T-helper 2 cell treated with Interferon-gamma antibody and Interleukin-4, amounts not matched to agents 100 ng/mL and 5 ng/mL, for 36 hours (primary cell): ENCODE measurements around the gene ZNF518A. TPM values are rescaled to one million over a fixed set of nuclear protein-coding genes. Genes with fewer than 3 reads are reported as not detected.

Source experiments
- intact Hi-C: fragments of 100-400 bp; cut with micrococcal nuclease; formaldehyde crosslinking; loops from one replicate; pipeline ENCODE4 v1.15.1; 2023
- total RNA-seq: library from RNA; stranded (reverse); gene quantifications from 2 replicates; pipeline ENCODE4 v1.2.3, GENCODE V29; 2022

The ZNF518A gene, protein sequence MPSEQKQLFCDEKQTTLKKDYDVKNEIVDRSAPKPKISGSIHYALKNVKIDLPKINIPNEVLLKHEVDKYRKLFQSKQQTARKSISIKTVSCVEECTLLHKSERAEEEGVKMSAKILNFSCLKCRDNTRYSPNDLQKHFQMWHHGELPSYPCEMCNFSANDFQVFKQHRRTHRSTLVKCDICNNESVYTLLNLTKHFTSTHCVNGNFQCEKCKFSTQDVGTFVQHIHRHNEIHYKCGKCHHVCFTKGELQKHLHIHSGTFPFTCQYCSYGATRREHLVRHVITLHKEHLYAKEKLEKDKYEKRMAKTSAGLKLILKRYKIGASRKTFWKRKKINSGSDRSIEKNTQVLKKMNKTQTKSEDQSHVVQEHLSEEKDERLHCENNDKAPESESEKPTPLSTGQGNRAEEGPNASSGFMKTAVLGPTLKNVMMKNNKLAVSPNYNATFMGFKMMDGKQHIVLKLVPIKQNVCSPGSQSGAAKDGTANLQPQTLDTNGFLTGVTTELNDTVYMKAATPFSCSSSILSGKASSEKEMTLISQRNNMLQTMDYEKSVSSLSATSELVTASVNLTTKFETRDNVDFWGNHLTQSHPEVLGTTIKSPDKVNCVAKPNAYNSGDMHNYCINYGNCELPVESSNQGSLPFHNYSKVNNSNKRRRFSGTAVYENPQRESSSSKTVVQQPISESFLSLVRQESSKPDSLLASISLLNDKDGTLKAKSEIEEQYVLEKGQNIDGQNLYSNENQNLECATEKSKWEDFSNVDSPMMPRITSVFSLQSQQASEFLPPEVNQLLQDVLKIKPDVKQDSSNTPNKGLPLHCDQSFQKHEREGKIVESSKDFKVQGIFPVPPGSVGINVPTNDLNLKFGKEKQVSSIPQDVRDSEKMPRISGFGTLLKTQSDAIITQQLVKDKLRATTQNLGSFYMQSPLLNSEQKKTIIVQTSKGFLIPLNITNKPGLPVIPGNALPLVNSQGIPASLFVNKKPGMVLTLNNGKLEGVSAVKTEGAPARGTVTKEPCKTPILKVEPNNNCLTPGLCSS (N-terminal part only)
- 23.3 and 26.1 TPM in 2 replicates for total RNA-seq

- intact Hi-C loops, result loop anchor here (1.0 to 2.0 kb wide), 6 partner anchors 39 to 435 kb away; partner anchors contain the start of genes CC2D2B and CCNJ
Observed at GRCh38 chr10:96129387-96130325, at the start of gene ZNF518A. Gene ZNF518A (plus strand): TSS chr10:96130297. CDS start chr10:96156323, 26,026 bp downstream.

DNA sequence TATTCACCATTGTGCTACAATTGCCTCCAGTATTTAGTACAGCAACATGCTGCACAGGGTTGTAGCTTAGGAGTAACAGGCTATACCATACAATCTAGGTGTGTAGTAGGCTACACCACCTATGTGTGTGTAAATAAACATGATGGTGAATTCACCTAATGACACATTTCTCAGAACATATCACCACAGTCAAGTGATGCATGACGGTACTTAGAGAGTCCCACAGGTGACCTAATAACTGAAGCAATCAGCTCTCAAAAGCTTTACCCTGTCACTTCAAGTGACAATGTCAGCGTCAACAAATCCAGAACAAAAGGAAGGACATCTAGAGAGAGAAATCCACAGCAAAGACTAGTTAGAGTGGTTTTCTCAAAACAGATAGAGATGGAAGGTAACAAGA lies 47.9 kb upstream of the ZNF518A start:
- intact Hi-C loops, result no loop called here

DNA sequence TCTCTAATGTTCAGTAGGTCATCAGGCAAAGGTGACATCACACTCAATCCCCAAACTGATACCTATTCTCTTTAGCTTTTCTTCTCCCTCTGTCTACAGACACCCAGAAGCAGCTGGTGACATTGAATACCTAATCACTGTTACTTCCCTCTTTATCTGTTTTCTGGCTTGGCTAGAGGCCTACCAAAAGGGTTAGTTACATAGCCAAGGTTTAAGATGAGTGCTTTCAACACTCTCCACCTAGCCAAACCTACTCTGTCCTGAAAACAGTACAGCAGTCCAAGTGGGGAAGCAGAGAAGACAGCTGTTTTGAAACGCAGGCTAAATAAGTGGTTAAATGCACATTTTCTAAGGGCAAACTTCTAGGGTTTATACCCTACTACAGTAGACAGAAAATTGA lies 47.3 kb upstream of the ZNF518A start:
- intact Hi-C loops, result no loop called here

- intact Hi-C loops, result loop anchor here (2.0 kb wide), 1 partner anchor 124 kb away; no protein-coding TSS in a partner anchor
Observed at GRCh38 chr10:96089116-96089515, 41.0 kb upstream of the ZNF518A start.

DNA sequence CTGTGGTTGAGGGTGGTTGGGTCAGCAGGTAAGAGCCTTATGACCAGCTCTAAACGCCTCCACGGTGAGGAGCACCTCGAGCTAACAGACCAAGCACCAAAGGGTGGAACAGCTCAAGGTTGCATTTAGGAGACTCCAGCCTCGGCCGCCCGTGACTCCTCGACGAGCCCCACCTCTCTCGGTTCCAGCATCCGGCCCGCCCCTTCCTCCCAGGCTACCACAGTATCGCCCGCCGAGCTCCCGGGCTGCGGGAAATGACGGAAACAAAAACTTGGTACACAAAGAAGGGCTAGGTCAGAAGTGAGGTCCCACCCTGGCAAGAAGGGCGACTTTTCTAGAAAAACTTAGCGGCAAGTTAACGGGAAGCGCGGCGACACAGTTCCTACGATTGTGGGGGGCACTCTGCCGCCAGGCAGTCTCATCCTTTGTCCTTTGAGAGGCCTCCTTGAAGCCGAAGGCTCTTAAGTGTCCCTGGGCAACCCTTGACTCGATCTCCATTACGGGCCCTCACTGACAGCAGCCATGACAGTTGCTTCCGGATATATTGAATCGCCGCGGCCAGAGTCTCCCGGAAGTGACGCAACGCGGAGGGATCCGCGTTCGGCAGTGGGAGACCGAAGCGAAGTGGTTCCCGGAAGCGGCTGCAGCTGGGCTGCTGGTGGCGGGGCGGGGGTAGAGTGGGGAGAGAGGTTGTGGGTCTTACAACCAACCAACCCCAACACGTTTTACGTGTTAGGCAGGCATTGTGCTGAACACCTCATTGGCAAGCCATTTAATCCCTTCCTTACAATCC lies 40.2 kb upstream of the ZNF518A start:
- intact Hi-C loops, result loop anchor here (1.0 to 2.0 kb wide), 5 partner anchors 40 to 396 kb away; partner anchors contain the start of genes CC2D2B, CCNJ and ZNF518A

DNA sequence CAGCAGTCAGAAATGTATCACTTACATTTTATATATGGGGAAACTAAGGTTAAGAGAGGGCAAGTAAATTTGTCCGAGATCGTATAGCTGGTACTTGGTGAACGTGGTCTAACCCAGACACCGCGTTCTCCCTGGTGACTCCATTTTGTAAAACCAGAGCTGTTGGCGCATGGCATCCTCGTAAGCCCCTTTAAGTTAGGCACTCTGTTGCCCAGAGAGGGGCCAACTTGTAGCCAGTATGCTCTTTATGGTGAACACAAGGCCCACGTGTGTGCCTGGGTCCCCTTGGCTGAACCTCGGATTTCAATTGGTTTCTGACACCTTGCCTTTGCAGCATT lies 39.7 kb upstream of the ZNF518A start:
- intact Hi-C loops, result loop anchor here (1.0 kb wide), 4 partner anchors 40 to 396 kb away; partner anchors contain the start of genes CC2D2B, CCNJ and ZNF518A

DNA sequence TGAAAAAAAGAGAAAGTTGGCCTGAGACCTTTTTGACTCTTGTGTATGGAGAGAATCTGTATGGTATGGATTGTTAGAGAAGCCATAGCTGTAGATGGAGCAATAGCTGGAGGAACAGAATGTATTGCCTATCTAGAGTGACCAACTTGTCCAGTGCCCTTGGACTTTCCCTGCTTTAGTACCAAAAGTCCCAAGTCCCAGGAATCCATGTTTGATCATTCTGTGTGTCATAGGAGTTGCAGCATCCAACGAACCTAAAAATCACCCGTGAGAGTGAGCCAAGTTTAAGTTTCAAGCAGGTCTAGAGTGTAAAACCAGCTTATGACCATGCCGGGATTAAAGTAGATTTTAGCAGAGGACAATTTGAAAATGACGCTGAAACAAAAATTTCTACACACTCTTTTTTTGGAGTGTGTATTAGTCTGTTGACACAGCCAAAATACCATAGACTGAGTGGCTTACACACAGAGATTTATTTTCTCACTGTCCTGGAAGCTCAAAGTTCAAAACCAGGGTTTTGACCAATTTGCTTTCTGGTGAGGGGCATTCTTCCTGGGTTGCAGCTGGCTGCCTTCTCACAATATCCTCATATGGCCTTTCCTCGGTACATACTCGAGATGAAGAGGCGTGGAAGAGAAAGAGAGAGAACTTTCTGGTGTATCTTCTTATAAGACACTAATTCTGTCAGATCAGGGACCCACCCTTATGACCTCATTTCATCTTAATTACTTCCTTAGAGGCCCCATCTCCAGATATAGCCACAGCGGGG lies 36.9 kb upstream of the ZNF518A start:
- intact Hi-C loops, result no loop called here

DNA sequence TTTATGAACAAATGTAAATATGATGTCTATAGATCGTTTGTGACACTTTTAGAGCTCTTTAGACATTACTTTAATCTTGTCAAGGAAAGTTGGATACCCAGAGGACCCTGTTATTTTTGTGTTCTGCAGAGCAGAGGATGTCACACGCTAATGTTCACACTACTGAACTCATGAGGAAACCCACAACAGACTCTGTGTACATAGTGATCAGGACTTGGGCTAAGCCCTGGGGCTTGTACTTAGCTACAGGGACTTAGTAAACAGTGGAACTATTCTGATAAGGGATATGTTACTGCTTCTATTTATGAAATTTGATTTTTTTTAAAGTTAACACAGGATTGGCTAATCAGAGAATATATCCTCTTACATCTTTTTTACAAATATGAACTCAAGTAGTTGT lies 36.1 kb upstream of the ZNF518A start:
- intact Hi-C loops, result no loop called here

- intact Hi-C loops, result loop anchor here (5.0 kb wide), 1 partner anchor 35 kb away; no protein-coding TSS in a partner anchor
Observed at GRCh38 chr10:96096958-96097357, 33.1 kb upstream of the ZNF518A start.

DNA sequence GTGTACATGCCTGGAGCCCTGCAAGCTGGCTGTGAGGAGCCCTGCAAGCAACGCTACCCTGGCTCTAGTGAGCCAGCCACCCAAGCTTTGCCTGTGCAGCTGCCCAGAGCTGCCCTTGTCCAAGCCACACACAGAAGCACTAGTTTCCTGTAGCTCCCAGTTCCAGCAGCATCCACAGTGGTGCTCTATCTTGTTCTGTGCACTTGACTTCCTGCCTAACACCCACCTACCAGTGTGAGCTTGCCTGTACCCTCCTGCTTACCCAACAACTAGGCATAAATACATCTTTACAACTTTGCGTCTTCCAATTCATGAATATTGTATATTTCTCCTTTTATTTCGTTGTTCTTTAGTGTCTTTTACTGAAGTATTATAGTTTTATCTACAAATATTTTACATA lies 32.2 kb upstream of the ZNF518A start:
- intact Hi-C loops, result loop anchor here (5.0 kb wide), 1 partner anchor 36 kb away; no protein-coding TSS in a partner anchor

GRCh38 chr10:96107623-96108038 lies 22.5 kb upstream of the ZNF518A start:
- intact Hi-C loops, result no loop called here

- intact Hi-C loops, result no loop called here
Observed at GRCh38 chr10:96112531-96112930, 17.6 kb upstream of the ZNF518A start.

DNA sequence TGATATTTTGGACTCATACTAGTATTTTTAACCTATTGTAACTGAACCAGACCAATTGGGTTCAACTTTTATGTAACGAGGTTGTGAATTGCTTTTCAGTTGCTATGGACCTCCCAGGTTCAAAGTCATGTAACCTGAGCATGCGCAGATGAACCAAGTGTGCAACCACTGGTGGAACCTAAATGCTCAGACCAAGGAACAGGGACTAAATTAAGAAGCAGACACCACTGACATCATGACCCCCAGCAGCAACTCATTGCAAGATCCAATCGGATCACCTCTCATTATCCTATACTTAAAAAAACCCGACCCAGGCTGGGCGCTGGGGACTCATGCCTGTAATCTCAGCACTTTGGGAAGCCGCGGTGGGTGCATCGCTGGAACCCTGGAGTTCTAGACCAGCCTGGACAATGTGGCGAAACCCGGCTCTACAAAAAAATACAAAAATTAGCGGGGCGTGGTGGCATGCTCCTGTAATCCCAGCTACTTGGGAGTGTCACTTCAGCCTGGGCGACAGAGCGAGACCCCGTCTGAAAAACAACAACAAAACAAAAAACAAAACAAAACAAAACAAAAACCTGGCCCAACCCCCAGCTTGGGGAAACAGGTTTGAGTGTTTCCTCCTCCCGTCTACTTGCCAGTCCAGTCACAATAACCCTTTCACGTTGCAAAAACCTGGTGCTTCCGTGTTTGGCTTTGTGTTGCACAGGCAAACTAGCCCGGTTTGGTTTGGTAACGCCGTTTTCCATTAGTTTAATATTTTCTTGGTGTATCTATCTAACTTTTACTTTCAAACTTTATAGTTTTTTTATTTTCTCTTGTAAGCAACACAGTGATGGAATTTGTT lies 11.3 kb upstream of the ZNF518A start:
- intact Hi-C loops, result no loop called here

DNA sequence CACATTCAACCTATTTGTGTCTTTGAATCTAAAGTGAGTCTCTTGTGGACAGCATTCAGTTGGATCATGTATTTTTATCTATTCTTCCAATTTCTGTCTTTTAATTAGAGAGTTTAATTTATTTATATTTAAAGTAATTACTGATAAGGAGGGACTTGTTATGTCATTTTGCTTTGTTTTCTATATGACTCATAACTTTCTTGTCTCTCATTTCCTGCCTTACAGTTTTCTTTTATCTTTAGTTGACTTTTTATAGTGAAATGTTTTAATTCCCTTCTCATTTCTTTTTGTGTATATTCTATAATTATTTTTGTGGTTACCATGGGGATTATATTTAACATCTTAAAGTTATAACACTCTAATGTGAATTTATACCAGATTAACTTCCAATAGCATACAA lies 7.3 kb upstream of the ZNF518A start:
- intact Hi-C loops, result no loop called here

GRCh38 chr10:96124230-96125141 lies 5.6 kb upstream of the ZNF518A start:
- intact Hi-C loops, result no loop called here

DNA sequence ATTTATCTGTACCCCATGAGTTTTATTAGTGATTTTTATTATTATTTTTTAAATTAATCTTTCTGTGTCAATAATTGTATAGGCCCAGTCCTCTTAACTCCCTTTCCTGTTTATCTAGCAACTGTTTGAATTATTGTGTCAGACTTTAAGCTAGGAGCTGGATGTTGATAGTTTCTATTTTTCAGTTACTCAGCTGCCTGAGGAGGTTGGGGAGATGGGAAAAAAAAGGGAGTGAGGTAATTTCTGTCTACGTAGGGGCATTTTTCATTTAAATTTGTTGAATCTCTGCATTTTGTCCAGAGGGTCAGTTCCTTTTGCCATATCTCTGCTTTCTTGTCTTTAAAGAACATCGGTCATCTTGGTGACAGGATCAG lies 5.0 kb upstream of the ZNF518A start:
- intact Hi-C loops, result no loop called here
